ENCODE results near the gene INHBB.

The INHBB gene

DNA sequence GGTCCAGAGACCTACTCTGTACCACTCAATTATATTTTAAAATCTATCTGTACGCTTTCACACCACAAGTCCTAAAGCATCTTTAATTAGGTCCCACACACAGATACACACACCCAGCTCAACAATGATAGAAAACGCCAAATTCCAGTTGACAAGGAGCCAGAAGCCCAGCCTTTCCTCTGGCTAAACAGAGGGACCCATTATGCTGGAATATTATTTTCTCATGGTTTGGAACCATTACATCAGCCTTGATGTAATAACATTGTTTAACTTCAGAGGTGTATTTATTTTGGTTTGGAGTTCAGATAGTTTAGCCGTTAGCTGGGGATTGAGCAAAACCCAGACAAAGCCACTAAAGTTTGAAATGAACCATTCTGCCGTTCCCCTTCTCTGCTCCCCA is 14.0 kb upstream of the INHBB start:
- no peaks in the 10 kb centered on the region for H3K9me3 ChIP-seq (ENCODE audit: insufficient read depth, low read length)
- H3K27ac ChIP-seq (ENCODE audit: low read depth, low read length) = no peak overlapping the region
- H3K4me3 ChIP-seq (ENCODE audit: insufficient read depth, low read length, poor library complexity, severe bottlenecking) = no peak overlapping the region
- no peak for TF ChIP-seq EZH2phosphoT487 (conservative IDR thresholded peaks at IDR 0.05; ENCODE audit: low read length)
- TF ChIP-seq, protein P1, sequence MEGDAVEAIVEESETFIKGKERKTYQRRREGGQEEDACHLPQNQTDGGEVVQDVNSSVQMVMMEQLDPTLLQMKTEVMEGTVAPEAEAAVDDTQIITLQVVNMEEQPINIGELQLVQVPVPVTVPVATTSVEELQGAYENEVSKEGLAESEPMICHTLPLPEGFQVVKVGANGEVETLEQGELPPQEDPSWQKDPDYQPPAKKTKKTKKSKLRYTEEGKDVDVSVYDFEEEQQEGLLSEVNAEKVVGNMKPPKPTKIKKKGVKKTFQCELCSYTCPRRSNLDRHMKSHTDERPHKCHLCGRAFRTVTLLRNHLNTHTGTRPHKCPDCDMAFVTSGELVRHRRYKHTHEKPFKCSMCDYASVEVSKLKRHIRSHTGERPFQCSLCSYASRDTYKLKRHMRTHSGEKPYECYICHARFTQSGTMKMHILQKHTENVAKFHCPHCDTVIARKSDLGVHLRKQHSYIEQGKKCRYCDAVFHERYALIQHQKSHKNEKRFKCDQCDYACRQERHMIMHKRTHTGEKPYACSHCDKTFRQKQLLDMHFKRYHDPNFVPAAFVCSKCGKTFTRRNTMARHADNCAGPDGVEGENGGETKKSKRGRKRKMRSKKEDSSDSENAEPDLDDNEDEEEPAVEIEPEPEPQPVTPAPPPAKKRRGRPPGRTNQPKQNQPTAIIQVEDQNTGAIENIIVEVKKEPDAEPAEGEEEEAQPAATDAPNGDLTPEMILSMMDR (IDR thresholded peaks at IDR 0.05; ENCODE audit: insufficient read depth, low read length, poor library complexity, severe bottlenecking) = no peak
- H2AFZ ChIP-seq (ENCODE audit: low read depth, low read length, severe bottlenecking) = no peak overlapping the region
- H3K36me3 ChIP-seq (ENCODE audit: low read length) = no peaks in the 10 kb centered on the region
- no peak overlapping the region for H3K4me2 ChIP-seq (ENCODE audit: low read depth, low read length, poor library complexity, severe bottlenecking)
- no peaks in the 10 kb centered on the region for H4K20me1 ChIP-seq (ENCODE audit: low read depth, low read length)
- H3K27me3 ChIP-seq (ENCODE audit: low read length) = no peaks in the 10 kb centered on the region
- no peaks in the 10 kb centered on the region for H3F3A ChIP-seq (ENCODE audit: insufficient read depth)
- H3K9me2 ChIP-seq (replicated peaks; ENCODE audit: insufficient read depth, low read length) = no peaks in the 10 kb centered on the region
- no peak overlapping the region for H3K9ac ChIP-seq (ENCODE audit: low read length)
- H3K79me2 ChIP-seq (ENCODE audit: insufficient read depth, low read length) = no peaks in the 10 kb centered on the region

DNA sequence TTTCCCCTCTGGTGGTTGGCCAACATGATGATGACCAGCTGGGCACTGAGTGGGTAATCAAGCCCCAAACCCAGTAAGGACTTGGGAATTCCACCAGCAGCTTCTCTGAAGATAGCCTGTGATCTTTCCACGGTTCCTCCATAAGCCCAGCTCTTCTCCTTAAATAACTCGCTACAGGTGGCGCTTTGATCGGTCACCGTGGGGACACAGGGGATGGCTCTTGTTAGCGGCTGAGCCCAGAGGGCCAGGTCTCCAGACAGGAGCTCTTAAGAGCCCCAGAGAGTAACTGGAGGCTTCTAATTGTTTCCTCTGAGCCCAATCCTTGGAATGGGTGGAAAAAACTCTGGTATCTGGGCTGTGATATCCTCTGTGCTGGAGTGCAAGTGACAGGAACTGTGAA is 13.6 kb upstream of the INHBB start:
- Histone ChIP-seq H3K27me3 (ENCODE audit: low read length) (no peaks in the 10 kb centered on the region), H3F3A (ENCODE audit: insufficient read depth) (no peaks in the 10 kb centered on the region), H3K36me3 (ENCODE audit: low read length) (no peaks in the 10 kb centered on the region), H3K4me2 (ENCODE audit: low read depth, low read length, poor library complexity, severe bottlenecking) (no peak overlapping the region), H3K4me3 (ENCODE audit: insufficient read depth, low read length, poor library complexity, severe bottlenecking) (no peak overlapping the region), H2AFZ (ENCODE audit: low read depth, low read length, severe bottlenecking) (no peak overlapping the region), H3K79me2 (ENCODE audit: insufficient read depth, low read length) (no peaks in the 10 kb centered on the region), H3K27ac (ENCODE audit: low read depth, low read length) (no peak overlapping the region), H4K20me1 (ENCODE audit: low read depth, low read length) (no peaks in the 10 kb centered on the region), H3K9me2 (replicated peaks; ENCODE audit: insufficient read depth, low read length) (no peaks in the 10 kb centered on the region), H3K9ac (ENCODE audit: low read length) (no peak overlapping the region), H3K9me3 (ENCODE audit: insufficient read depth, low read length) (no peaks in the 10 kb centered on the region)
- TF ChIP-seq, protein P1 (IDR thresholded peaks at IDR 0.05; ENCODE audit: insufficient read depth, low read length, poor library complexity, severe bottlenecking) = no peak
- TF ChIP-seq EZH2phosphoT487 (conservative IDR thresholded peaks at IDR 0.05; ENCODE audit: low read length) = no peak

DNA sequence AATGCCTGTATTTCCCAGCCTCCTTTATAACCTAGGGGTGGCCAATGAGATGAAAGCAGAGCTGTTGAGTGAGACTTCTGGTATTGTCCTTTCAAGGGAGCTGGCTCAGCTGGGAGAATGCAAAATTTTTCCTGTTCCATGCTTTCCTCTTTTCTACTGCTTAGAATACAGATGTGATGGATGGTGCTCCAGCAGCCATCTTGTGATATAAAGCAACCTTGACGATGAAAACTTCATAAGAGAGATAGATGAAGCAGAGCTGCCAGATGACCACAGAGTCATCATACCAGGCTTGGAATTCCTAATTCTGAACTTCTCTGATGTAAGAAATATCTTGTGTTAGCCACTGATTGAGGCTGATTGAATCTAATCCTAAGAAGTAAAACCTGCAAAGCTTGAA is 11.9 kb upstream of the INHBB start:
- H3K79me2 ChIP-seq (ENCODE audit: insufficient read depth, low read length) = no peaks in the 10 kb centered on the region
- no peak overlapping the region for H2AFZ ChIP-seq (ENCODE audit: low read depth, low read length, severe bottlenecking)
- no peaks in the 10 kb centered on the region for H3K36me3 ChIP-seq (ENCODE audit: low read length)
- no peaks in the 10 kb centered on the region for H3F3A ChIP-seq (ENCODE audit: insufficient read depth)
- TF ChIP-seq EZH2phosphoT487 (conservative IDR thresholded peaks at IDR 0.05; ENCODE audit: low read length) = no peak
- TF ChIP-seq, protein P1 (IDR thresholded peaks at IDR 0.05; ENCODE audit: insufficient read depth, low read length, poor library complexity, severe bottlenecking) = no peak
- H3K27me3 ChIP-seq (ENCODE audit: low read length) = no peaks in the 10 kb centered on the region
- no peak overlapping the region for H3K27ac ChIP-seq (ENCODE audit: low read depth, low read length)
- no peaks in the 10 kb centered on the region for H3K9me2 ChIP-seq (replicated peaks; ENCODE audit: insufficient read depth, low read length)
- no peak overlapping the region for H3K4me3 ChIP-seq (ENCODE audit: insufficient read depth, low read length, poor library complexity, severe bottlenecking)
- H4K20me1 ChIP-seq (ENCODE audit: low read depth, low read length) = no peaks in the 10 kb centered on the region
- H3K9ac ChIP-seq (ENCODE audit: low read length) = no peak overlapping the region
- H3K4me2 ChIP-seq (ENCODE audit: low read depth, low read length, poor library complexity, severe bottlenecking) = no peak overlapping the region
- no peaks in the 10 kb centered on the region for H3K9me3 ChIP-seq (ENCODE audit: insufficient read depth, low read length)

Data from SU-DHL-6 (cell line).